Myocyte (in vitro differentiated cells): ENCODE measurements around the gene TLCD4. TPM values are rescaled to one million over a fixed set of nuclear protein-coding genes. Genes with fewer than 3 reads are reported as not detected.

Experiments
- DNase-seq: peaks from one replicate; pipeline ENCODE4 v3.0.0-alpha.2; 2012; ENCODE audit warnings: low read depth
- total RNA-seq: library from RNA; depleted of rRNA; stranded (reverse); fragments of >200 nt; gene quantifications from 2 replicates; pipeline ENCODE4 v1.2.3, GENCODE V29; 2014

TLCD4 gene
- total RNA-seq, 1 donor from 2014 or later = 5.3 TPM

DNA sequence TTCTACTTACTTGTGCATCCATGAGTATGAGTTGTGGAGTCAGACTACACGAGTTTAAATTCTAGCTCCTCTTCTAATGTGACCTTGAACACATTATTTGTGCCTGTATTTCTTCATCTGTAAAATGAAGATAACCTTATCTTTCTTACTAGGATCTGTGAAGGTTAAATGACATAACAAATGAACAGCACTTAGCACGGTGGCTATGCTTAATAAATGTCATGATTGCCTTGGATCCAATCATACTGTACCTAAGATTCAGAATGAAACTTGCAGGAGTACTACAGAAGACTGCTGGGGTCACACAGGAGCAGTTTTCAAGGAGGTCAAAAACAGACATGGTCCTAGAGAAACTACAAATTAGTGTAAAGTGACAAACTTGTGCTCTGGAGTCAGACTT is 22.2 kb upstream of the TLCD4 start:
- no peak for DNase-seq

DNA sequence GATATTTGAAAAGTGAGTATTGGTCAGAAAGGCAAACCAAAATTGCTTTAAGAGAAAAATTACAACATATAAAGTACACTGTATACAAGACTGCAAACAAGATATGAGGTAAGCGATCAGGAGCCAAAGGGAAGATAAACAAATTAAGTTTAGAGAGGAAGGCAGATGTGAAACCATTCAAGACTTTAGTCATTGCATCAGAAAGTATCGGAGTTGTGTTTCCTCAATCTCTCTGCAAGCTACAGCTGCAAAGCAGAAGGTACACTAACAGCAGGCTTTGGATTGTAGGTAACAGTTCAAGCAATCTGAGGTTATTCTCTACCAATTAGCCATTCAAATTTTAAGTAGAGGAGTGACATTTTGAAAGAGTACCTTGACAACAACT is 21.3 kb upstream of the TLCD4 start:
- DNase-seq = no peak

DNA sequence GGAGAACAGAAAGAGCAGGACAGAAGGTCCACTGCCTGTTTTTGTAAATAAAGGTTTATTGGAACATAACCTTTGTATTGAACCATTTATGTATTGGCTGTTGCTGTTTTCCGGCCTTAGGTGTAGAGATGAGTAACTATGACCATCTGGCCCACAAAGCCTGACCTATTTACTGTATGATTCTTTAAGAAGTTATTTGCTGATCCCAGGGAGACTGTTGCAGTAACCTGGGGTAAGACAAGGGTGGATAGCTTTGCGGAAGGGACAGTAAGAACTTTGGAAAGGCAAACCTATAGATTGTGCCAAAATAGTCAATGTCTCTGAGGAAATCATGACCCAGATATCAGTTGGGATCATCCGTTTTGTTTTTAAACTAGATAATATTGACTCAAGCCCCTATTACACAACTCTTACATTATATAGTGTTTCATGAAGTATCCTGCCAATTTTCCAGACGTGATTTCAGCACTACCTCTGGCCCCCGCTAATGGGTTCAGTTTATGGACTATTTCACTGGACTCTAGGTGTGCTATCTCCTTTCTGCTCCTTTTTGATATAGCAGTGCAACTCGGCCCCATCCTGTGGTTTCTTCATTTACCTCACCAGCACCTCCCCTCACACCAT is 20.8 kb upstream of the TLCD4 start:
- no peak for DNase-seq

DNA sequence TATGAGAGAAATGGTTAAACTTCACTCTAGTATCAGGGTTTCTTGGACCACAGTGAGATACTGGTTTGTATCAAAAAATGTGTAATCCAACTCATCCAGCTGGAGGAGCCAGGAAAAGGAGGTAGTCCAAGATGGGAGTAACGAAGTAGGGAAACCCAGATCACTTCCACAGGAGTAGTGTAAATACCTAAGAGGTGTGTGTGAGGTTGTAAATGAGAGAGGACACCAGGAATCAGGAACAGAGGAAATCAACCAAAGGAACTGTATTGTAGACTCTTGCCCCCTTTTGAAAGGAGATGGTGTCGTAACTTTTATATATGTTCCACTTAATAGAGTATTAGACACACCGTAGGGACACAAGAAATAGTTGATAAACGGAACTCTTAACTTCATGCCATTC is 19.7 kb upstream of the TLCD4 start:
- no peak for DNase-seq

DNA sequence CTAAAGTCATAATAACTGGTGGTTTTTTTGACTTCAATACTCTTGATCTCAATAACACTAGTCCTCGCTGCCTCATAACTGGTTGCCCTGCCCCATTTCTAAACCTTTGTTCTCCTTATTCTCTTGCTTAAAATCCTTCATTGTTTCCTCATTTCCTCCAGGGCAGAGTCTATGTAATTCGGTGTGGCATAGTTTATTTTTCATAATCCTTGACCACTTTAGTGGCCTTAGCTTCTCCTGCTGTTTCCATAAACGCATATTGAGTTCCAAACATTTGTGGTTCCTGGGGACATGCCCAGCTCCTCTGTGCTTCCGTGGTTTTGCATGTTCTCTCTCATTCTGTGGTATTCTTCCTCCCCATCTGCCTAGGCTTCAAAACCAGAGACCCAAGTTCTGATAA is 19.0 kb upstream of the TLCD4 start:
- DNase-seq = peak; percentile 65

DNA sequence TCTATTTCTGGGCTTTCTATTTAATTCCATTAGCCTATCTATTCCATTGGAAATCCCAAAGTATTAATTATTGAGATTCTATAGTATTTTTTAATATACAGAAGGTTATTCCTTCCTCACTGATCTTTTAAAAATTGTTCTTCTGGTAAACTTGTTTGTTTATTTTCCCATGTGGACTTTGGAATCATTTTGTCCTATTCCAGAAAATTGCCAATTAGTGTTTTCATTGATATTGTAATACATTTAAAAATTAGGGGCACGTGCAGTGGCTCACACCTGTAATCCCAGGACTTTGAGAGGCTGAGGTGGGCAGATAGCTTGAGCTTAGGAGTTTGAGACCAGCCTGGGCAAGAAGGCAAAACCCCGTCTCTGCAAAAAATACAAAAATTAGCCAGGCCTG is 8.4 kb upstream of the TLCD4 start:
- DNase-seq = no peak

DNA sequence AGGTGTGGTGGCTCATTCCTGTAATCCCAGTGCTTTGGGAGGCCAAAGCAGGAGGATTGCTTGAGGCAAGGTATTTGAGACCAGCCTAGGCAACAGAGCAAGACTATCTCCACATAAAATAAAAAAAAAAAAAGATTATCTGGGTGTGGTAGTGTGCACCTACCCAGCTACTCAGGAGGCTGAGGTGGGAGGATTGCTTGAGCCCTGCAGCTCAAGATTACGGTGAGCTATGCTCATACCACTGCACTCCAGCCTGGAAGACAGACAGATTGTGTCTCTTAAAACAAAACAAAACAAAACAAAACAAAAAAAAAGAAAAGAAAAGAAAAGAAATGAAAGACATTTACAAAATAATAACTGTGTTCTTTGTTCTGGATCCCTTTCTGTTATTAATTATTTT is 6.1 kb upstream of the TLCD4 start:
- DNase-seq = no peak

DNA sequence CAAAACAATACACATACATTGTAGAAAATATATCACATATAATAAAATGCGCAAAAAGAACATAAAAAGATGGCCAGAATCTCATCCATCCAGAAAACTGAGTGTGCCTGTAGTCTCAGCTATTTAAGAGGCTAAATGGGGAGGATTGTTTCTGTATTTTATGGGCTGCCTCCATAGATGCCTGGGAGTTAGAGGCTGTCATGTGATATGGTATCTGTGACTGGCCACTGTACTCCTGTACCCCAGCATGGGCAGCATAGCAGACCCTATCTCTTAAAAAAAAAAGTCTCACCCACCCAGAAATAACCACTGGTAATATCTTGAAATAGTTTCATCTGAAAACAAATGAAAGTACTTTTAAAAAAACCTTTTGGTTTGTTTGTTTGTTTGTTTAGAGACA is 3.5 kb upstream of the TLCD4 start:
- no peak for DNase-seq

DNA sequence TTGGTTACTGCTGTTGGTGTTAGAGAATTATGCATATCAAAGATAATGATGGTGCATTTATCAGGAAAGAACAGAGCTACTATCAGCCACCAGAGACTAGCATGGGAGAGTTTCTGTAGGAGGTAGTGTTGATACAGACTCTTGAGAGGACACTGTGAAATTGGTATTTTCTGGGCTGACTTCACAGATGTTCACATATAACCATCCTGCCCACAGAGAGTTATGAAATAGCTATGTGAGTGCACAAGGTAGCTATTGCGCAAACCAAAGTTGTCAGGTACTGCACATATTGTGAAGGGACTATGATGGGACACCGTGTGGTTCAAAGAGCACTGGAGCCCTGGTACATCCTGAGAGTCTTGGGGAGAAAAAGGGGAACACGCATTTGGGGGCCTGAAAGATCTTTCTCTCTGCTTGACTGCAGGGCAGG is 1.4 kb upstream of the TLCD4 start:
- DNase-seq = no peak

DNA sequence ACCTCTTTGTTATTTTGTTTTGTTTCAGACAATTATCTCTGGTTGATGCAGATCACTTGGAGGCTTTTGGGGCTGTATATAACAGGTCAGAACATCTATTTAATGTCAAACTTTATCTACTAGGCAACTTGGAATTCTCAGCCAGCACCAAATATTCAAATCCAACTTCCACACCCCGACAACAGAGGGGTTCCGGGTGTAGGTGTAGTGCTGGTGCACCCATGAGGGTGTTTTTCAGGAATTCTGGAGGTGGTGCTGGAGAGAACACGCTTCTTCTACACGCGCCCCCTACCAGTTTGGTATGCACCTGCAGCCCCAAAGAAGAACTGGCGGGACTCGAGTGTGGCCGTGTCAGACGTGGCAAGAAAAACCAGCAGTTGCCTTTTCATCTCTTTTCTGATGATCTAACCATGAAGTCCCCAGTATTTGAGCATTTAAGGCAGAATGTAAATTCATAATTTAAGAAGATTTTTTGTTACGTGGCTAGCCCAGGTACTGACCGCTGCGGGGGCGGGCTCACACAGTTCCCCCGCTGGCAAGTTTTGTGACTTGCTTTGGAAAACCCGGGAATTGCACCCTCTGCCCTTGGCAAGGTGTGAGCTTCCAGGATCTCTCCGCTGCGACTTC is 462 bp upstream of the TLCD4 start:
- peak; percentile 50 for DNase-seq

DNA sequence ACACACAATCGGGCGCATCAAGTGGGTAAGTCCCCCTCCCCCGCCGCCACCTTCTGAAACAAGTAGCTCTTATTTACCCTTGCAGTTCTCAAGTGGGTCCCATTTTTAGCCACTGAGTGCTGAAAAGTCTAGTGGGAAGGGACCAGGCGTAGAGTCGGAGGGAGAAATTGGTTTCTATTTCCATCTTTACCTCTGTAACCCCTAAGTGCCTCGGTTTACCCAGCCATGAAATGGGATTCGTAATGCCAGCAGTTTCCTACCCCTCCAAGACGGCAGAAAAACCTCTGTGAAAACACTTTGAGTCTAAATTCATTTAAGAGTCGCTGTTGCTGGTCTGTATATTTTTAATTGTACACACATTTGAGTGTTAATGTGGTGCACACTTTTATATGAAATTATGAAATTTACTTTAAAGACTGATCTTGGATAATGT is 928 bp downstream of the TLCD4 start:
- DNase-seq = no peak

DNA sequence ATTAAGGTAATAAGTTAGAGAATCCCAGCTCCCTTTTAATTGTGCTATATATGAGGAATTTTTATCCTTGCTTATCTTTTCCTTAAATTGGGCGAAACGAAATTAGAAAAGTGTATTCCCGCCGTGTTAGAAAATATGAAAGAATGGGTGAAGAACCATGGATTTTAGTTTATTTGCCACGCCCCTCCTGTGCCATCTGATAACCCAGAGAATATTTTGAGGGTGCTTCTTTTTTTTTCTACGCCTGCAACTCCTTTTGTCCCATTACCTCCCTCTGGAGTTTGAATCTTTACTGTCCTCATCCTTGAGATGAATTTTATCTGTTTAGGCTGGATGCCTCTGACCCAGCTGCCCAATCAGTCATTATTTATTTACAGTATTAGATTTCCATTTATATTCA is 1.6 kb downstream of the TLCD4 start:
- no peak for DNase-seq

DNA sequence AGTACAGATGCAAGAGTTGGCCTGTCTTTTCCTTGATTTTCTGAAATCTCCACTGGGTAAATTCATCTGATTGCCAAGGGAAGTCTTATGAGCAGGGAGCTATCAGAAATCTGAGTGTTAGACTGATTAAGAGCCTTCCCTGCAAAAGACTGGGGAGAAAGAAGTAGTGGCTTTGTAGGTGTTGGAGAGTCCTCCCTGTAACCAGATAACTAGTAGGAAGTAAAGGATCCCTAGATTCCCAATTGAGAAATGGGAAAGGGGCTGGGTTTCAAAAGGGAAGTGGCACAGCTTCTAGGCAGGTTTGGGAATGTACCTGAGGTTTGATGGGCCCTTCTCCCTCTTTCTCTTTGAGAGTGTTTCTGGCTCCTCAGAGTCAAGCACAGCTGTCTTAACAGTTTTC is 2.1 kb downstream of the TLCD4 start:
- no peak for DNase-seq

DNA sequence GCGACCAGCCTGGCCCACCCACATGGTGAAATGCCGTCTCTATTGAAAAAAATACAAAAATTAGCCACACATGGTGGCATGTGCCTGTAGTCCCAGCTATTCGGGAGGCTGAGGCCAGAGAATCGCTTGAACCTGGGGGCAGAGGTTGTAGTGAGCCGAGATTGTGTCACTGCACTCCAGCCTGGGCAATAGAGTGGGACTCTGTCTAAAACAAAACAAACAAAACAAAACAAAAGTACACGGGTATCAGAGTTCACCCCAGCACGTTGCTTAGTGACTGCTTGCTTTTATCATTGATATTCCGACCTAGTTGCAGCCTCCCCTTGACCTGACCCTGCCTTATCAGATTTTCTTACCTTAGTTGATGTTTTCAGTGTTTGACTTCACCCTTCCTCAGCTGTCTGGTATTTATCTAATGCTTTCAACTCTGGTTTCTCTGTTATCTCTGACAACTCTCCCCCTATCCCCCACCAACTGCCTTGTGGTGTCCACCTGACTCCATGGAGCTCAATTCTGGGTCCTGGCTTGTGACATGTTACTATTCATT is 5.1 kb downstream of the TLCD4 start:
- DNase-seq = no peak

DNA sequence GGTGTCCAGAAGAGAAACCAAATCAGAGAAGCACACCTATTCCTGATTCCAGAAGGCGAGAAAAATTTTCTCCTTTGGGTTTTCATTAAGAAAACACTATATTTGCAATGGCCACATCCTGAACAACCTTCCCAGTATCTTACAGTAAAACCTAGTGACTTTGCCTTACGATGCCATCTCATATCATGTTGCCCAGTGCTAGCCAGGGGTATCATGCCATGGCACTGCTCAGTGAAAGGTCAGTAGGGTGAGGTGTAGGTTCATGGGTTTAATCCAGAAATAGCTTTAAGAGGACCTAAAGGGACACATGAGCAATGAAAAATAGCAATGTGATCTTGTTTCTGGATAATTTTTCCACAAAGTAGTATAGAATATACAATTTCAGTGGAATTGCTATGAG is 7.2 kb downstream of the TLCD4 start:
- DNase-seq = no peak

DNA sequence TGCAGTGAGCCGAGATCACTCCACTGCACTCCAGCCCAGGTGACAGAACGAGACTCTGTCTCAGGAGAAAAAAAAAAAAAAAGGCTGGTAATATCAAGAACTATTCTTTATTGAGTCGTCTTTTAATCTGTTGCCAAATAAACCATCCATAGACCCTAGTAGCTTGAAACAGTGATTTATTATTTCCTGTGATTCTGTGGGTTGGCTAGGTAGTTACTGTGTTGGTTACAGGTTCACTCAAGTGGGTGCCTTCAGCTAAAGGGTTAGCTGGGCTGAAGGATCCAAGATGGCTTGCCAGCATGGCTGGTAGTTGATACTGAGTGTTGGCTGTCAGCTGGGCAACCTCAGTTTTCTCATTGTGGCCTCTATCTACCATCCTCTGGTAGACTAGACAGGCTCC is 9.2 kb downstream of the TLCD4 start:
- no peak for DNase-seq

DNA sequence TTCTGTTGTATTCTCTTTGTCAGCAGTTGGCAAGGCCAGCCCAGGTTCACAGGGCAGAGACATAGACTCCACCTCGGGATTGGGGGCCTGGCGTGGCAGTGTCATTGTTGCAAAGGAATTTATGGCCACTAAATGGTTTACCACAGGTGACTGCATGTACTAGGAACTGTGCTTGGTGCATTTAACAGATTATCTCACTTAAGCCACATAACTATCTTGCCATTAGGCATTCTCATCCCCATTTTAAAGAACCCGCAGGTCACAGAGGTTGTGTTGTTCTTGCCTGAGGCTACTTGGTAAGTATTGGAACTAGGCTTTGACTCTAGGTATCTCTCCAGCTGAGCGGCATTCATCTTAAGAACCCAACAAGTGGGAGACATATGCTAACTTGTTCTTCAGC is 9.7 kb downstream of the TLCD4 start:
- DNase-seq = no peak

DNA sequence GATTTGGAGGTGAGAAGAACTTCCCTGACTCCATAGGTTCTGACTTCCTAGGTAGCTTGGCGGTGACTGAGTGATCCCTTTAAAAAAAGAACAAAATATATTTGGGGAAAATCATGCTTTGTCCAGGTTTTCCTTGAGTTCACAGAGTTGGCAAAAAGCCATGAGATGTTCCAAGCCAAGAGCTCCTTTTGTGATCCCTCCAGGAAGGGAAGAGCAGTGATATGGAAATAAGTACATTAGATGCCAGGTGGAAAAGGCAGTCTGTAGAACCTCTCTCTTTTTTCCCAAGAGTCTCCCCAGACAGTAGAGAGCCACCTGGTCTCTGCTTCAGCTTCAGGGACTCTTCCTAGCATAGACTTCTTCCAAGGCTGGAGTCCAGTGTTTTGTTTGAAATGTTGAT is 10.2 kb downstream of the TLCD4 start:
- no peak for DNase-seq

DNA sequence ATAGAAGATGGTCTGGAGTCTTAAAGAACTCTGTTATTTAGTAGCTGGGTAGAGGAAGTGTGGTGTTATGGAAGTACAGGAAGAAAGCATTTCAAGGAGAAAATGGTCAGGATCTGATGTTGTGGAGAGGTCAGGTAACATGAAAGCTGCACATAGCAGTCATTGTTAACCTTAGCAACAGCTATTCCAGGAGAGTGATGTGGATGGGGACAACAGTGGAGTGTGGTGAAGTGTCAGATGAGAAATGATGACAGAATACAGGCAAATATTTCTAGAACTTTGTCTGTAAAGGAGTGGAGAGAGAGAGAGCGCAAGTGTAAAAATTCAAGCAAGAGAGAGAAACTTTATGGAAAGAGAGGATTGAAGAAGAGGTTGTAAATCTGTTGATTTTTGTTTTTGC is 15.6 kb downstream of the TLCD4 start:
- DNase-seq = no peak

DNA sequence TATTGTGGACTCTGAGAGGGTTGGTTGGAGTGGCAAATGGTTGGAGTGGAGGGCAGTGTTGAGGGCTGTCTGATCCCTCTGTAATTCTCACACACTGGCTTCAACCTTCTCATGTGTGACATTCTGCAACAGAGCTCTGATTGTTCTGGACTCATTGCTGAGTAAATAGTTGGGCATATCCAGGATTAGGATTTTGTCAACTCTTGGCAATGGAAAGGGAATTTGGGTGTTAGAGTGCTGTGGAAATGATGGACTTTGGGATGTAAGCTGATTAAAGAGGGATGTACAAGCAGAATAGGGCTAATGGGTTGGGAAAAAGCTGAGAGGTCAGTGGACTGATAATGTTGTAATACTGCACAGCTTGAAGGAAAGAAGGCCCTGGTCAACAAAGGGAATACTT is 16.5 kb downstream of the TLCD4 start:
- no peak for DNase-seq

DNA sequence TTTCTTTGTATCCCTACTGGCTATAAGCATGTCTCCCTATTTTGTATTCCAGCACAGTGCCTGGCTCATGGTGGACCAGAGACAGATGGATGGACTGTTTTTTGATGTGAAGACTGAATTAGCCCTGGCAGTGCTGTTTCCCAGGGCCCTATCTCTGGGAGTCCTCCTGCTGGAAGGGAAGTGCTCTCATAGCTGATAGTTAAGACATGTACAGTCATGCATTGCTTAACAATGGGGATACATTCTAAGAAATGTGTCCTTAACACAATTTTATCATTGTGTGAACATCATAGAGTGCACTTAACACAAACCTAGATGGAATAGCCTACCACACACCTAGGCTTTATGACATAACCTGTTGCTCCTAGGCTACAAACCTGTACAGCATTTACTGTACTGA is 21.1 kb downstream of the TLCD4 start:
- no peak for DNase-seq

DNA sequence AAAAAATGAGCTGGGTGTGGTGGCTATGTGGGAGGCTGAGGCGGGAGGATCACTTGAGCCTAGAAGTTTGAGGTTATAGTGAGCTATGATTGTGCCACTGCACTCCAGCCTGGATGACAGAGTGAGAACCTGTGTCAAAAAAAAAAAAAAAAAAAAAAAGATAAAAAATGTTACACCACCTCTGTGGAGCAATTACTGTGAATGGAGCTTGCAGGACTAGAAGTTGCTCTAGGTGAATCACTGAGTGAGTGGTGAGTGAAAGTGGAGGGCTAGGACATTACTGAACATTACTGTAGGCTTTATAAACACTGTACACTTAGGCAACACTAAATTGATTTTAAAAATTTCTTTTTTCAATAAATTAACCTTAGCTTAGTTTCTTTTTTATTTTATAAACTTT is 21.9 kb downstream of the TLCD4 start:
- no peak for DNase-seq

DNA sequence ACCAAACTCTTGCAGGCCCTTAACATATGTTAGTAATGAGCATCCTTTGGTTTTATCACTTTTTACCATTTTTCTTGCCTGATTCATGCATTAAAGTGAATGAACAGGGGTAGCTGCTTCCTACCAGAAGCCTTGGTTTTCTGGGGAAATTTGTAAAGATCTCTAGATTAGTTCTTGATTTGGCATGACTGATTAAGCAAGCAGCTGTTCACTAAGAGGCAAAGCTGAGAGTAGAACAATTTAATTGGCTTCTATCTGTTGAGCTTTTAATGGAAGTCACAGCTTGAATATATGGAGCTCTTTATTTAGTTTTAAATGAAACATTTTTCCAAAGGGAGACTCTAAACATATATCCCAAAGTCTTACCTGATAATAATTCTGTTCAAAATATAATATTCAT is 23.6 kb downstream of the TLCD4 start:
- DNase-seq = no peak
